Panc1 (cell line): ENCODE results near the gene PSMD1. TPM values are rescaled to one million over a fixed set of nuclear protein-coding genes. Genes with fewer than 3 reads are reported as not detected.

ENCODE experiments used
- ATAC-seq: fragments of 200-7000 bp; cut with Tn5 transposase; 2 replicates; pipeline ENCODE4 v1.9.1; 2020; ENCODE audit warnings: mild to moderate bottlenecking, moderate library complexity
- BruUV-seq: library from RNA; stranded (reverse); fragments of 400-500 nt; replicated peaks from 2 replicates; lab custom pipeline; 2021; lab: Mats Ljungman, UMichigan
- CTCF ChIA-PET: fragments of 300-600 bp; sonication (Branson Sonifier 250); formaldehyde crosslinking; loops from one replicate; lab custom pipeline; 2022; ENCODE audit warnings: antibody characterized with exemption; lab: Charles Lee
- POLR2A ChIA-PET: fragments of 300-600 bp; sonication (Branson Sonifier 250); formaldehyde crosslinking; loops from one replicate; lab custom pipeline; 2022; ENCODE audit warnings: antibody characterized with exemption; lab: Charles Lee
- DNase-seq: peaks from one replicate; pipeline ENCODE4 v3.0.0-alpha.2; 2010; ENCODE audit warnings: low read depth, low spot score
- H3K27ac ChIP-seq: 2 replicates; pipeline ENCODE4 v1.5.1; 2011; ENCODE audit warnings: mild to moderate bottlenecking, low read length, inconsistent platforms
- H3K27me3 ChIP-seq: fragments of 200-500 bp; sonication (Bioruptor generic); 2 replicates; pipeline ENCODE4 v1.6.0; 2014; ENCODE audit warnings: low read length, inconsistent platforms; ENCODE audit not compliant: control insufficient read depth, insufficient read depth
- H3K36me3 ChIP-seq: fragments of 200-500 bp; sonication (Bioruptor generic); 2 replicates; pipeline ENCODE4 v1.5.1; 2014; ENCODE audit warnings: inconsistent platforms, mild to moderate bottlenecking, low read length, moderate library complexity; ENCODE audit not compliant: control insufficient read depth, insufficient read depth
- H3K4me1 ChIP-seq: 2 replicates; pipeline ENCODE4 v1.5.1; 2011; ENCODE audit warnings: inconsistent platforms, mild to moderate bottlenecking, low read length, moderate library complexity; ENCODE audit not compliant: control insufficient read depth, insufficient read depth
- H3K4me3 ChIP-seq, 2 experiments: 2 replicates each; pipeline ENCODE4 v1.5.1; 2011 to 2012; ENCODE audit warnings: low read depth in 2 of 2, low read length in 2 of 2, mild to moderate bottlenecking in 2 of 2, inconsistent platforms in 1 of 2, moderate library complexity in 1 of 2
- H3K9me3 ChIP-seq: fragments of 200-500 bp; sonication (Bioruptor generic); 2 replicates; pipeline ENCODE4 v1.5.1; 2014; ENCODE audit warnings: low read depth, mild to moderate bottlenecking, inconsistent platforms, low read length, moderate library complexity; ENCODE audit not compliant: control insufficient read depth, insufficient read depth
- CTCF ChIP-seq: fragments of 450-650 bp; IDR thresholded peaks from 2 replicates; pipeline ENCODE4 v1.5.1; 2017; ENCODE audit warnings: mild to moderate bottlenecking
- POLR2AphosphoS5 ChIP-seq: IDR thresholded peaks from 2 replicates; pipeline ENCODE4 v1.6.1; 2012; ENCODE audit warnings: mild to moderate bottlenecking, low read depth, low read length, moderate library complexity
- SIN3A ChIP-seq: IDR thresholded peaks from 2 replicates; pipeline ENCODE4 v1.6.1; 2012; ENCODE audit warnings: low read depth, mild to moderate bottlenecking, low read length, moderate library complexity, borderline replicate concordance; ENCODE audit not compliant: insufficient read depth
- TCF7L2 ChIP-seq: IDR thresholded peaks from 2 replicates; pipeline ENCODE4 v1.6.1; 2011; ENCODE audit warnings: mild to moderate bottlenecking, low read depth, low read length, inconsistent platforms
- in situ Hi-C: cut with HindIII; loops from 2 replicates; pipeline ENCODE4 v1.10.0; 2016; ENCODE audit warnings: low sequenced_read_pairs, low pct_unique_long_range_greater_than_20kb
- intact Hi-C: fragments of 100-400 bp; cut with micrococcal nuclease; formaldehyde crosslinking; loops from one replicate; pipeline ENCODE4 v1.10.0; 2022; ENCODE audit not compliant: unreplicated experiment
- total RNA-seq: library from RNA; stranded (reverse); gene quantifications from one replicate; pipeline ENCODE4 v1.2.1, GENCODE V29; 2021; ENCODE audit not compliant: unreplicated experiment
- TF ChIP-seq, protein P1 (sequence below), 2 experiments: IDR thresholded peaks; 2 replicates each; pipeline ENCODE4 v1.6.1; 2011 to 2012; ENCODE audit warnings: low read depth in 2 of 2, control low read depth in 1 of 2, low read length in 1 of 2, mild to moderate bottlenecking in 1 of 2, moderate library complexity in 1 of 2; ENCODE audit not compliant: insufficient read depth in 1 of 2

Gene PSMD1
- total RNA-seq, 1 experiment from 2014 or later = 146 TPM

- in situ Hi-C loops = no loop called here
- H3K27ac ChIP-seq = no peak overlapping the region
Measured at GRCh38 chr2:231130336-231131056, 73.8 kb downstream of the PSMD1 start.

DNA sequence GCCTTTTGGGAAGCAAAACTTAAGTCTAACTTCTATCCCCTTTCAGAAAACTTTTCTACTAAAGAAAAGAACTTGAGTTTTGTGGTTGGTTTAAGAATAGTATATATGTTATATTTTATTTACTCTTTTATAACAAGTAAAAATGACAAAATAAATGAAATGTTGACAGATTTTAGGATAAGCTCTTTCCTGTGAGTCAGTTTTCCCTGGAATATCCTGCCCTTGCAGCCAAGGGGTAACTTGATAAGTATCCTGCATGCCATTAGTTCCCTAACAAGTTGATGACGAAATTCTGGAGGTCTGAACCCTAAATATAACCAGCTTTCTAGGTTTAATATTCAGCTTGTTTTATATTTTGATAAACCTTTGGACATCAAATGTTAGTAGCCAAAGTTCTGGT lies 75.5 kb downstream of the PSMD1 start:
- in situ Hi-C loops = no loop called here
- ChIA-PET POLR2A (no interaction called here), CTCF (interaction anchor here (0.6 kb wide), 1 partner anchor 98 kb away, joined by 3 read pairs; no protein-coding TSS in a partner anchor)
- Histone ChIP-seq H3K4me1 (peaks cover 3% of the 10 kb centered on the region), H3K27me3 (no peaks in the 10 kb centered on the region), H3K27ac (no peak overlapping the region), H3K9me3 (no peaks in the 10 kb centered on the region), H3K36me3 (no peaks in the 10 kb centered on the region), H3K4me3 (no peak overlapping the region)
- ATAC-seq (no peak), DNase-seq (no peak)
- intact Hi-C loops = no loop called here
- BruUV-seq = no TSS peak
- TF ChIP-seq SIN3A = no peak
- no peak for TF ChIP-seq POLR2AphosphoS5
- TF ChIP-seq TCF7L2 = no peak
- no peak for TF ChIP-seq CTCF
- TF ChIP-seq, protein P1, sequence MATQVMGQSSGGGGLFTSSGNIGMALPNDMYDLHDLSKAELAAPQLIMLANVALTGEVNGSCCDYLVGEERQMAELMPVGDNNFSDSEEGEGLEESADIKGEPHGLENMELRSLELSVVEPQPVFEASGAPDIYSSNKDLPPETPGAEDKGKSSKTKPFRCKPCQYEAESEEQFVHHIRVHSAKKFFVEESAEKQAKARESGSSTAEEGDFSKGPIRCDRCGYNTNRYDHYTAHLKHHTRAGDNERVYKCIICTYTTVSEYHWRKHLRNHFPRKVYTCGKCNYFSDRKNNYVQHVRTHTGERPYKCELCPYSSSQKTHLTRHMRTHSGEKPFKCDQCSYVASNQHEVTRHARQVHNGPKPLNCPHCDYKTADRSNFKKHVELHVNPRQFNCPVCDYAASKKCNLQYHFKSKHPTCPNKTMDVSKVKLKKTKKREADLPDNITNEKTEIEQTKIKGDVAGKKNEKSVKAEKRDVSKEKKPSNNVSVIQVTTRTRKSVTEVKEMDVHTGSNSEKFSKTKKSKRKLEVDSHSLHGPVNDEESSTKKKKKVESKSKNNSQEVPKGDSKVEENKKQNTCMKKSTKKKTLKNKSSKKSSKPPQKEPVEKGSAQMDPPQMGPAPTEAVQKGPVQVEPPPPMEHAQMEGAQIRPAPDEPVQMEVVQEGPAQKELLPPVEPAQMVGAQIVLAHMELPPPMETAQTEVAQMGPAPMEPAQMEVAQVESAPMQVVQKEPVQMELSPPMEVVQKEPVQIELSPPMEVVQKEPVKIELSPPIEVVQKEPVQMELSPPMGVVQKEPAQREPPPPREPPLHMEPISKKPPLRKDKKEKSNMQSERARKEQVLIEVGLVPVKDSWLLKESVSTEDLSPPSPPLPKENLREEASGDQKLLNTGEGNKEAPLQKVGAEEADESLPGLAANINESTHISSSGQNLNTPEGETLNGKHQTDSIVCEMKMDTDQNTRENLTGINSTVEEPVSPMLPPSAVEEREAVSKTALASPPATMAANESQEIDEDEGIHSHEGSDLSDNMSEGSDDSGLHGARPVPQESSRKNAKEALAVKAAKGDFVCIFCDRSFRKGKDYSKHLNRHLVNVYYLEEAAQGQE (IDR thresholded peaks at IDR 0.05; ENCODE audit: insufficient read depth in 1 of 2, low read depth in 2 of 2, low read length in 1 of 2) = no peak

More at GRCh38 chr2:231130336-231131056, 73.8 kb downstream of the PSMD1 start:
- POLR2A ChIA-PET = no interaction called here
- no peak for DNase-seq
- Histone ChIP-seq H3K4me3 (no peak overlapping the region), H3K36me3 (no peaks in the 10 kb centered on the region), H3K4me1 (peaks cover 3% of the 10 kb centered on the region), H3K27me3 (no peaks in the 10 kb centered on the region), H3K9me3 (no peaks in the 10 kb centered on the region)
- TF ChIP-seq POLR2AphosphoS5 (no peak), SIN3A (no peak), CTCF (no peak)
- TF ChIP-seq, protein P1 (IDR thresholded peaks at IDR 0.05; ENCODE audit: insufficient read depth in 1 of 2, low read depth in 2 of 2, low read length in 1 of 2) = no peak
- CTCF ChIA-PET = no interaction called here
- intact Hi-C loops = no loop called here
- ATAC-seq = no peak
- no TSS peak for BruUV-seq
